ENCODE data around the gene EFL1. TPM values are rescaled to one million over a fixed set of nuclear protein-coding genes. Genes with fewer than 3 reads are reported as not detected.

EFL1 gene
- total and polyA plus RNA-seq, 2 experiments from 2014 or later = 15.4 to 46.4 TPM

DNA sequence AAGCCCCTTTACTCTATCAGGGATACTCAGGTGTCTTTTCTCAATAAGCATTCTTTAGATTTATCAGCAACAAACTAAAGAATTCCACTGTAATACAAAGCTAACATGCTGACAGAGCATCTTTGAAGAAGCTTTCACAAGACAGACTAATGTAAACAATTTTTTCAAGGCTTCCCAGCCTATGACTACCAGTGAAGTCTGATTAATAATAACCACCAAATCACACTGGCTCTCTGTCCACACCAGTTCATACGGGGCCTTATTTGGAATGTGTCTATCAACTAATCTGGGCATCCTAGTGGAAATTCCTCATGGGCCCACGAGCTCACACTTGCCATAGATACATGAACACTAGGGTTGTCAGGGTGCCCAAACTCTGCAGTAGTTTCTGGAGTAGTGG, 84.5 kb downstream of the EFL1 start:
- Mint-ChIP-seq H3K27me3 (ENCODE audit: insufficient read depth, low read depth, poor library complexity) (peaks cover 1% of the 10 kb centered on the region), H3K4me1 (peaks cover 3% of the 10 kb centered on the region; the same call in 1 of the 3 replicates), H3K4me3 (no peak overlapping the region), H3K36me3 (ENCODE audit: low read depth) (no peaks in the 10 kb centered on the region), H3K27ac (no peak overlapping the region), H3K9me3 (no peaks in the 10 kb centered on the region)
- Histone ChIP-seq H3K4me2 (no peak overlapping the region), H3K79me2 (replicated peaks; ENCODE audit: insufficient read depth) (no peaks in the 10 kb centered on the region), H3K27me3 (ENCODE audit: insufficient read depth) (no peaks in the 10 kb centered on the region), H3K36me3 (ENCODE audit: insufficient read depth) (no peaks in the 10 kb centered on the region), H3K27ac (ENCODE audit: low read depth) (no peak overlapping the region), H3F3A (replicated peaks; ENCODE audit: low read depth) (no peaks in the 10 kb centered on the region), H2AFZ (no peak overlapping the region), H3K4me1 (ENCODE audit: insufficient read depth) (peaks cover 8% of the 10 kb centered on the region), H3K4me3 (no peak overlapping the region), H3K9me2 (ENCODE audit: insufficient read depth) (no peaks in the 10 kb centered on the region), H4K20me1 (replicated peaks; ENCODE audit: insufficient read depth) (0 out of 2 replicates have a peak, but pooled peaks cover 6% of the 10 kb centered on the region)
- ATAC-seq (no peak), DNase-seq (ENCODE audit: low spot score) (no peak)
- no peak for TF ChIP-seq JUNB (IDR thresholded peaks at IDR 0.05; ENCODE audit: unreplicated experiment)
- no peak for TF ChIP-seq STAT1 (IDR thresholded peaks at IDR 0.05; ENCODE audit: unreplicated experiment)
- TF ChIP-seq, protein P1, sequence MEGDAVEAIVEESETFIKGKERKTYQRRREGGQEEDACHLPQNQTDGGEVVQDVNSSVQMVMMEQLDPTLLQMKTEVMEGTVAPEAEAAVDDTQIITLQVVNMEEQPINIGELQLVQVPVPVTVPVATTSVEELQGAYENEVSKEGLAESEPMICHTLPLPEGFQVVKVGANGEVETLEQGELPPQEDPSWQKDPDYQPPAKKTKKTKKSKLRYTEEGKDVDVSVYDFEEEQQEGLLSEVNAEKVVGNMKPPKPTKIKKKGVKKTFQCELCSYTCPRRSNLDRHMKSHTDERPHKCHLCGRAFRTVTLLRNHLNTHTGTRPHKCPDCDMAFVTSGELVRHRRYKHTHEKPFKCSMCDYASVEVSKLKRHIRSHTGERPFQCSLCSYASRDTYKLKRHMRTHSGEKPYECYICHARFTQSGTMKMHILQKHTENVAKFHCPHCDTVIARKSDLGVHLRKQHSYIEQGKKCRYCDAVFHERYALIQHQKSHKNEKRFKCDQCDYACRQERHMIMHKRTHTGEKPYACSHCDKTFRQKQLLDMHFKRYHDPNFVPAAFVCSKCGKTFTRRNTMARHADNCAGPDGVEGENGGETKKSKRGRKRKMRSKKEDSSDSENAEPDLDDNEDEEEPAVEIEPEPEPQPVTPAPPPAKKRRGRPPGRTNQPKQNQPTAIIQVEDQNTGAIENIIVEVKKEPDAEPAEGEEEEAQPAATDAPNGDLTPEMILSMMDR (conservative IDR thresholded peaks at IDR 0.05; ENCODE audit: low read depth in 2 of 2) = no peak
- no peak for TF ChIP-seq ZNF331 (CRISPR knock-in tag; IDR thresholded peaks at IDR 0.05; ENCODE audit: low read depth)
- TF ChIP-seq, protein P2, sequence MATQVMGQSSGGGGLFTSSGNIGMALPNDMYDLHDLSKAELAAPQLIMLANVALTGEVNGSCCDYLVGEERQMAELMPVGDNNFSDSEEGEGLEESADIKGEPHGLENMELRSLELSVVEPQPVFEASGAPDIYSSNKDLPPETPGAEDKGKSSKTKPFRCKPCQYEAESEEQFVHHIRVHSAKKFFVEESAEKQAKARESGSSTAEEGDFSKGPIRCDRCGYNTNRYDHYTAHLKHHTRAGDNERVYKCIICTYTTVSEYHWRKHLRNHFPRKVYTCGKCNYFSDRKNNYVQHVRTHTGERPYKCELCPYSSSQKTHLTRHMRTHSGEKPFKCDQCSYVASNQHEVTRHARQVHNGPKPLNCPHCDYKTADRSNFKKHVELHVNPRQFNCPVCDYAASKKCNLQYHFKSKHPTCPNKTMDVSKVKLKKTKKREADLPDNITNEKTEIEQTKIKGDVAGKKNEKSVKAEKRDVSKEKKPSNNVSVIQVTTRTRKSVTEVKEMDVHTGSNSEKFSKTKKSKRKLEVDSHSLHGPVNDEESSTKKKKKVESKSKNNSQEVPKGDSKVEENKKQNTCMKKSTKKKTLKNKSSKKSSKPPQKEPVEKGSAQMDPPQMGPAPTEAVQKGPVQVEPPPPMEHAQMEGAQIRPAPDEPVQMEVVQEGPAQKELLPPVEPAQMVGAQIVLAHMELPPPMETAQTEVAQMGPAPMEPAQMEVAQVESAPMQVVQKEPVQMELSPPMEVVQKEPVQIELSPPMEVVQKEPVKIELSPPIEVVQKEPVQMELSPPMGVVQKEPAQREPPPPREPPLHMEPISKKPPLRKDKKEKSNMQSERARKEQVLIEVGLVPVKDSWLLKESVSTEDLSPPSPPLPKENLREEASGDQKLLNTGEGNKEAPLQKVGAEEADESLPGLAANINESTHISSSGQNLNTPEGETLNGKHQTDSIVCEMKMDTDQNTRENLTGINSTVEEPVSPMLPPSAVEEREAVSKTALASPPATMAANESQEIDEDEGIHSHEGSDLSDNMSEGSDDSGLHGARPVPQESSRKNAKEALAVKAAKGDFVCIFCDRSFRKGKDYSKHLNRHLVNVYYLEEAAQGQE (IDR thresholded peaks at IDR 0.05; ENCODE audit: unreplicated experiment) = no peak
- TF ChIP-seq EZH2phosphoT487 (IDR thresholded peaks at IDR 0.05; ENCODE audit: unreplicated experiment) = no peak
- TF ChIP-seq, protein P3, sequence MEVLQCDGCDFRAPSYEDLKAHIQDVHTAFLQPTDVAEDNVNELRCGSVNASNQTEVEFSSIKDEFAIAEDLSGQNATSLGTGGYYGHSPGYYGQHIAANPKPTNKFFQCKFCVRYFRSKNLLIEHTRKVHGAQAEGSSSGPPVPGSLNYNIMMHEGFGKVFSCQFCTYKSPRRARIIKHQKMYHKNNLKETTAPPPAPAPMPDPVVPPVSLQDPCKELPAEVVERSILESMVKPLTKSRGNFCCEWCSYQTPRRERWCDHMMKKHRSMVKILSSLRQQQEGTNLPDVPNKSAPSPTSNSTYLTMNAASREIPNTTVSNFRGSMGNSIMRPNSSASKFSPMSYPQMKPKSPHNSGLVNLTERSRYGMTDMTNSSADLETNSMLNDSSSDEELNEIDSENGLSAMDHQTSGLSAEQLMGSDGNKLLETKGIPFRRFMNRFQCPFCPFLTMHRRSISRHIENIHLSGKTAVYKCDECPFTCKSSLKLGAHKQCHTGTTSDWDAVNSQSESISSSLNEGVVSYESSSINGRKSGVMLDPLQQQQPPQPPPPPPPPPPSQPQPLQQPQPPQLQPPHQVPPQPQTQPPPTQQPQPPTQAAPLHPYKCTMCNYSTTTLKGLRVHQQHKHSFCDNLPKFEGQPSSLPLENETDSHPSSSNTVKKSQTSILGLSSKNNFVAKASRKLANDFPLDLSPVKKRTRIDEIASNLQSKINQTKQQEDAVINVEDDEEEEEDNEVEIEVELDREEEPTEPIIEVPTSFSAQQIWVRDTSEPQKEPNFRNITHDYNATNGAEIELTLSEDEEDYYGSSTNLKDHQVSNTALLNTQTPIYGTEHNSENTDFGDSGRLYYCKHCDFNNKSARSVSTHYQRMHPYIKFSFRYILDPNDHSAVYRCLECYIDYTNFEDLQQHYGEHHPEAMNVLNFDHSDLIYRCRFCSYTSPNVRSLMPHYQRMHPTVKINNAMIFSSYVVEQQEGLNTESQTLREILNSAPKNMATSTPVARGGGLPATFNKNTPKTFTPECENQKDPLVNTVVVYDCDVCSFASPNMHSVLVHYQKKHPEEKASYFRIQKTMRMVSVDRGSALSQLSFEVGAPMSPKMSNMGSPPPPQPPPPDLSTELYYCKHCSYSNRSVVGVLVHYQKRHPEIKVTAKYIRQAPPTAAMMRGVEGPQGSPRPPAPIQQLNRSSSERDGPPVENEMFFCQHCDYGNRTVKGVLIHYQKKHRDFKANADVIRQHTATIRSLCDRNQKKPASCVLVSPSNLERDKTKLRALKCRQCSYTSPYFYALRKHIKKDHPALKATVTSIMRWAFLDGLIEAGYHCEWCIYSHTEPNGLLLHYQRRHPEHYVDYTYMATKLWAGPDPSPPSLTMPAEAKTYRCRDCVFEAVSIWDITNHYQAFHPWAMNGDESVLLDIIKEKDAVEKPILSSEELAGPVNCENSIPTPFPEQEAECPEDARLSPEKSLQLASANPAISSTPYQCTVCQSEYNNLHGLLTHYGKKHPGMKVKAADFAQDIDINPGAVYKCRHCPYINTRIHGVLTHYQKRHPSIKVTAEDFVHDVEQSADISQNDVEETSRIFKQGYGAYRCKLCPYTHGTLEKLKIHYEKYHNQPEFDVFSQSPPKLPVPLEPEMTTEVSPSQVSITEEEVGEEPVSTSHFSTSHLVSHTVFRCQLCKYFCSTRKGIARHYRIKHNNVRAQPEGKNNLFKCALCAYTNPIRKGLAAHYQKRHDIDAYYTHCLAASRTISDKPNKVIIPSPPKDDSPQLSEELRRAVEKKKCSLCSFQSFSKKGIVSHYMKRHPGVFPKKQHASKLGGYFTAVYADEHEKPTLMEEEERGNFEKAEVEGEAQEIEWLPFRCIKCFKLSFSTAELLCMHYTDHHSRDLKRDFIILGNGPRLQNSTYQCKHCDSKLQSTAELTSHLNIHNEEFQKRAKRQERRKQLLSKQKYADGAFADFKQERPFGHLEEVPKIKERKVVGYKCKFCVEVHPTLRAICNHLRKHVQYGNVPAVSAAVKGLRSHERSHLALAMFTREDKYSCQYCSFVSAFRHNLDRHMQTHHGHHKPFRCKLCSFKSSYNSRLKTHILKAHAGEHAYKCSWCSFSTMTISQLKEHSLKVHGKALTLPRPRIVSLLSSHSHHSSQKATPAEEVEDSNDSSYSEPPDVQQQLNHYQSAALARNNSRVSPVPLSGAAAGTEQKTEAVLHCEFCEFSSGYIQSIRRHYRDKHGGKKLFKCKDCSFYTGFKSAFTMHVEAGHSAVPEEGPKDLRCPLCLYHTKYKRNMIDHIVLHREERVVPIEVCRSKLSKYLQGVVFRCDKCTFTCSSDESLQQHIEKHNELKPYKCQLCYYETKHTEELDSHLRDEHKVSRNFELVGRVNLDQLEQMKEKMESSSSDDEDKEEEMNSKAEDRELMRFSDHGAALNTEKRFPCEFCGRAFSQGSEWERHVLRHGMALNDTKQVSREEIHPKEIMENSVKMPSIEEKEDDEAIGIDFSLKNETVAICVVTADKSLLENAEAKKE (CRISPR knock-in tag; IDR thresholded peaks at IDR 0.05) = no peak
- TF ChIP-seq ZNF114 (CRISPR knock-in tag; IDR thresholded peaks at IDR 0.05) = no peak
- no peak for TF ChIP-seq NANOG (IDR thresholded peaks at IDR 0.05; ENCODE audit: borderline replicate concordance)
- TF ChIP-seq, protein P4, sequence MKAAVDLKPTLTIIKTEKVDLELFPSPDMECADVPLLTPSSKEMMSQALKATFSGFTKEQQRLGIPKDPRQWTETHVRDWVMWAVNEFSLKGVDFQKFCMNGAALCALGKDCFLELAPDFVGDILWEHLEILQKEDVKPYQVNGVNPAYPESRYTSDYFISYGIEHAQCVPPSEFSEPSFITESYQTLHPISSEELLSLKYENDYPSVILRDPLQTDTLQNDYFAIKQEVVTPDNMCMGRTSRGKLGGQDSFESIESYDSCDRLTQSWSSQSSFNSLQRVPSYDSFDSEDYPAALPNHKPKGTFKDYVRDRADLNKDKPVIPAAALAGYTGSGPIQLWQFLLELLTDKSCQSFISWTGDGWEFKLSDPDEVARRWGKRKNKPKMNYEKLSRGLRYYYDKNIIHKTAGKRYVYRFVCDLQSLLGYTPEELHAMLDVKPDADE (IDR thresholded peaks at IDR 0.05) = no peak
- no peak for TF ChIP-seq EZH2 (IDR thresholded peaks at IDR 0.05; ENCODE audit: low read depth, unreplicated experiment)
- no peak for TF ChIP-seq CREB1 (CRISPR knock-in tag; IDR thresholded peaks at IDR 0.05; ENCODE audit: low read depth)
- no peak for TF ChIP-seq POLR2AphosphoS5 (IDR thresholded peaks at IDR 0.05; ENCODE audit: low read depth)

All from GM23338 (cell line).